GM18502 (cell line): ENCODE data around the gene KCNJ18.
"Not testable (repeated sequence)": the region's sequence is repeated elsewhere in the genome, so short reads cannot be mapped to it uniquely, and the experiment has no call there.

Experiments used
- ATAC-seq: cut with Tn5 transposase; IDR thresholded peaks from one replicate; pipeline ENCODE4 v1.9.1; 2021; ENCODE audit warnings: mild to moderate bottlenecking; ENCODE audit not compliant: unreplicated experiment, poor library complexity

Gene KCNJ18

GRCh38 chr17:21683897-21684296 lies 8.4 kb upstream of the KCNJ18 start:
- not testable (repeated sequence) for ATAC-seq

- not testable (repeated sequence) for ATAC-seq
Measured at GRCh38 chr17:21684384-21684783, 7.9 kb upstream of the KCNJ18 start.

GRCh38 chr17:21685061-21685795 lies 7.1 kb upstream of the KCNJ18 start:
- not testable (repeated sequence) for ATAC-seq

DNA sequence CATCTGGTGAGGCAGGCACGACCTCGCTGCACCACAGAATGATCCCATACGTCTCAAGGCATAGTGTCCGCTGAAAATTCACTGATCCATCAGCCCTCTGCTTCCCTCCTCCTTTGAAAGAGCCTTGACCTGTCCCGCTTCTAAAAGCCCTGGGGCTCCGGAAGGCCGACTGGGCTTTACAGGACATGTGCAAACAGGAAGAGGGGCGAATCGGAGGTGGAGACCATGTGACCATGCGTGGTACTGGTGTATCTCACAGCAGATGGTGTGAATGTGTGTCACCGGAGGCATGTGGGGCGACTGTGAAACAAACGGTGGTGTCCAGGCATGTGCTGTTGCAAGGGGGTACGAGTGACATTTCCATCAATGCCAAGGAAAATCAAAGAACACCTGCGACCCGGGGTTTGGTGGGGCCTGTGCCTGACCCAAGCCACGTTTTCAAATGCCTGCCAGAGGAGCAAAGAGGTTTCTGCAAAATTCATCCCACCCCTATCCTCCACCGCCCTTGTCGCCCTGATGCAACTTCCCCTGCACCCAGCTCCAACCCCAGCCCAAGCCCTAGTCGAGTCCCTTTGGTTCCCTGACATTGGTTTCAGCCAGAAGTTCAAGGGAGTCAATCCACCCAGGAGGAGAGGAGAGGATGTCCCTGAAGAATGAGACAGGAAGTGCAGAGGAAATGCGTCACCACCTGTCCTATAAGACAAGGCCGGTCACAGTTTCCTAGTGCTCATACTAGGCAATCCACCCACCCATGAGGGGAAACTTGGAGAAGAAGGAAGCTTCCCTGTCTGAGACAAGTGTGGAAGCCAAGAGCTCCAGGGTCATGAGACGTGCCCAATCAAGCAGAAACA lies 5.9 kb upstream of the KCNJ18 start:
- ATAC-seq: no peak

DNA sequence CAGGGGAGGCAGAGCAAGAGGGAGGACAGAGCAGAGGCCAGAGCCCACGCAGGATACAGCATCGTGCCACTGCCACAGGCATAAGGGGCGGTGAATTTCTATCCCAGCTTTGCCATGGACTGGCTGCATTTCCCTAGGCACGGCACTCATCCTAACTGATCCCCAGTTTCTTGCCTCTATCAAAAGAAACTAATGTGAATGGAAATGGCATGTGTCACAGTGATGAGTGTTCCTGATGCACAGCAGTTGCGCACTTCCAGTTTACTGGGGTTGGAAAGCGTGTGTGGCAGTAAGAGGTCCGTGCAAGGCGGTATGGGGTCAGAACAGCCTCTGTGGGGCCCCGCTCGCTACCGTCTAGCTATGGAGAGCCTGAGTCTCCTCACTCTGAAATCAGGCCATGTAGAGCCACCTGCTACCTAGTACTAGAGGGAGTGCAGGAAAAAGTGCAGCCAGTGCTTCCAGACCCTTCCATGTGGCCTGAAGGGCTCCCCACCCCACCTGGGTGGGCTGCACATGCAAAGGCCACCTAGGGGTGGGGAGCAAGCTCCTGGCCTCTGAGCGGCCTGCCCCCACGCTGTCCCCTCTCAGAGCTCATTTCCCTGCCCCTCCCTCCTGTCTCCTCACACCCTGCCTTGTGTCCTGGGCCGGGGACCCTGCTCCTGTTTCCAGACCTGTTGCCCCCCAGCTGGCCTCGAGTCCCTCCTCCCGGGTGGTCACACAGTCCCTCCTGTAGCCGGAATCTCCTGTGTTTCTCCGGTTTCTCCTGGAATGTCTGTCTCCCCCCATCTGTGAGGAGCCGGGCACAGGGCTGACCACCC lies 5.0 kb upstream of the KCNJ18 start:
- no peak for ATAC-seq

GRCh38 chr17:21688293-21688949 lies 3.9 kb upstream of the KCNJ18 start:
- ATAC-seq: no peak

GRCh38 chr17:21689604-21690003 lies 2.7 kb upstream of the KCNJ18 start:
- no peak for ATAC-seq

DNA sequence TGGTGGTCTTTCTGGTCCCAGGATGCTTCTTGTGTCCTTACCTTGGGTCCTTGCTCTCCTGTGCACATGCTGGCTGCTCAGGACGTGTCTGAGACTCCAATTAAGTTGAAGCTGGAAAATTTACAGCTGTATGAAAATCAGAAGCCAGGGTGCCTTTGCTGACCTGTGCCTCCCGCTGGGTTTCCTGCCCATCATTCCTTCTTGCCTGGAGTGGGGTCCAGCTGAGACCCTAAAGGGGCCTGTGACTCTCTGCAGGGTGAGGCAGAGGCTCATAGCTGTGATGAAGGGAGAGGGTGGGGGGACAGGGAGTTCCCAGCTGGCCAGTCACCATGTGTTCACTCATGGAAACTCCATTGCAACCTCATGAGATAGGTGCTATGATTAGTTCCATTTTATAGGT lies 1.5 kb upstream of the KCNJ18 start:
- not testable (repeated sequence) for ATAC-seq

- not testable (repeated sequence) for ATAC-seq
Measured at GRCh38 chr17:21691481-21691880, 842 bp upstream of the KCNJ18 start.

DNA sequence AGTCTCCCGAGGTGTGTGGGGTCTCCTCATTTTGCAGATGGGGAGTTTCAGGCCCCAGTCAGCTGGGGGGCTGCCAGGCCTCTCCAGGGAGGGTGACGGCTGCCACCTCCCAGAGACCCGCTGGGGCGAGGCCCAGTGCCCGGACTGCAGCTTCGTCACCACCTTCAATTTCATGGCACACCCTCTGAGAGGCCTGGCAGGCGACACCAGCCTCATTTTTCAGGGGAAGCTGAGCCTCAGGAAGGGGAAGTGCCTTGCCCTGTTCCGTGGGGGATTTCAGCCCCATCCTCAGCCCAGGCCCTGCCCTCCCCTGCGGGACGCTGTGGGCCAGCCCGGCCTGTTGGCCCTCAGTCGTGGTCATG lies 362 bp downstream of the KCNJ18 start:
- not testable (repeated sequence) for ATAC-seq

DNA sequence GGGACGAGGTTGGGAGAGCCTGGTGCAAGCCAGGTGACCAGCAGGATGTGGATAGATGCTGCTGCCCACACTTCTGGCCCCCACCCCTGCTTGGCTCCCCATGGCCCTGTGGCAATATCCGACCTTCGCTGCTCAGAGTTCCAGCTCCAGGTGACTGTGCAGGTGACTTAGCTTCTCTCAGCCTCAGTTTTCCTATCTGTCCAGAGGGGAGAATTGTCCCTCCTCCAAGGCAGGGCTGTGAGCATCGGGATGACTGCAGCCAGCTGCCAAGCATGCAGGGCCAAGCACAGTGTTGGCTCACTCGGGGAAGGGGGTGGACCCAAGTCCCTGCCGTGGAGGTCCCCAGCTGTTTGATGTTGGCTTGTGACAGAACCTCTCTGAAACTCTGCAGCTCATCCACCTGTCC lies 1.1 kb downstream of the KCNJ18 start:
- ATAC-seq: not testable (repeated sequence)

DNA sequence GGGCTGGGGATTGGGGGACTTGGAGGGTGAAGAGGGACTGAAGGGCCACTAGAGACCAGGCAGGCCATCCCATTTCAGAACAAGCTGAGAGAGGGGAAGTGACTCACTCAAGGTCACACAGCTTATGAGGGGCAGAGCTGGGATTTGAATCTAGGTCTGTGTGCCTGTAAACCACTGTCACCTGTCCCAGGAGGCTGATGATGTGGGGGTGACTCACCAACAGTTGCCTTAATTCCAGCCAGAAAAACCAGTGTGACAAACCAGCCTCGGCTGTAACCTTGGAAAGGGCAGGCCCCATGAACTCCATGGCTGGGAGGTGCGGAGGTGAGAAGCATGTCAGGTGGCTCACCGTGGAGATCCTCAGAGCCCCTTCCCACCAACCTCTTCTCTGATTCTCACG lies 1.6 kb downstream of the KCNJ18 start:
- not testable (repeated sequence) for ATAC-seq

DNA sequence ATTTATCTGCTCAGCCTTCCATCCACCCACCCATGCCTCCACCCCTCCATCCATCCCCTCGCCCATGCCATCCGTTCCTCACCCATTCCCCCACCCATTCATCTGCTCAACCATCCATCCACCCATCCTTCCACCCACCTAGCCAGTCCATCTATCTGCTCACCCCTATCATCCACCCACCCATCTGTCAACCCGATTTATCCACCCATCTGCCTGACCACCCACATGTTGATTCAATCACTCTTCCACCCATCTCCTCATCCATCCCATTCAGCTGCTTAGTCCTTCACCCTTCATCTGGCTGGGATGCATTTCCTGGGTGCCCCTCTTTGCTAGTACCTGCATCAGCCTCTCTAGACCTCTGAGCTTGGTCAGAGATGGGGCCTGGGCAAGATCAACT lies 3.9 kb downstream of the KCNJ18 start:
- not testable (repeated sequence) for ATAC-seq

DNA sequence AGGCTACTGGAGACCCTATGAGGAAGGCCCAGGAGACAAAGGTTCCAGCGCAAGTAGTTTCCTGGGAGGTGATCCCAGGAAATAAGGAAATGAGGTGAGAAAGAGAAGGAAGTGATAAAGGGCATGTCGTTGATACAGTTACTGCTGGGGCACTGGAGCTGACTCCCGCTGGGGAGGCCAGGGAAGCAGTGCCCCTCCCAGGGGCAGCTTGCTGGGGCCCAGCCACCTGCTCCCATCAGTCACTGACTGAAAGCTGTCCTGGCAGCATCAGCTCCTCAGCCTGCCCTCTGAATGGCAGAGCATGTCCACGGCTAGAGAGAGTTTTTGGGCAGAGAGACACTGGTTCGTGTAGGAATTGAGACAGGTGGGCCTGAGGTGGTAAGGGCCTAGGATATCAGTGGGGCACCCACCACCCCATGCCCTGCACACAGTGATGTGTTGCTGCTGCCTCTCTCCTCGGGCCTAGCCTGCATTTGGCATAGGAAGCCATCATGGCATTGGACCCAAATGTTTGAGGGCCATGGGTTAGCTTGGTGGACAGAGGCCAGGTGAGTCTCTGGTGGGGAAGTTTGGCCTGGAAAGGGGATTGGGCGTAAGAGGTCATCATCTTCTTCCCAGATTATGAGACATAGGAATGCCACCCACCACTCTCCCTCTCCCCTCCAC lies 4.7 kb downstream of the KCNJ18 start:
- ATAC-seq: not testable (repeated sequence)

GRCh38 chr17:21697508-21697860 lies 5.2 kb downstream of the KCNJ18 start:
- ATAC-seq: not testable (repeated sequence)

- ATAC-seq: not testable (repeated sequence)
Measured at GRCh38 chr17:21698437-21699075, 6.2 kb downstream of the KCNJ18 start.

- not testable (repeated sequence) for ATAC-seq
Measured at GRCh38 chr17:21699124-21699523, 6.8 kb downstream of the KCNJ18 start.

GRCh38 chr17:21699573-21700236 lies 7.4 kb downstream of the KCNJ18 start:
- not testable (repeated sequence) for ATAC-seq

- ATAC-seq: not testable (repeated sequence)
Measured at GRCh38 chr17:21701090-21701489, 8.8 kb downstream of the KCNJ18 start.
